Measurements from ENCODE around the gene ELL2. TPM values are rescaled to one million over a fixed set of nuclear protein-coding genes. Genes with fewer than 3 reads are reported as not detected.

Gene ELL2
- total and polyA plus RNA-seq, 2 of the 13 experiments (the other 11 are each of a cell fraction or from before 2014, with no cell fraction given): 78.9 to 97.1 TPM

GRCh38 chr5:95988094-95988493, 26.4 kb upstream of the ELL2 start (continued):
- no peak for TF ChIP-seq ZNF816 (CRISPR knock-in tag; IDR thresholded peaks at IDR 0.05; ENCODE audit: borderline replicate concordance)
- 0 out of 2 replicates have a peak, but pooled peaks have one; percentile 3 for TF ChIP-seq SSRP1 (CRISPR knock-in tag; IDR thresholded peaks at IDR 0.05)
- TF ChIP-seq GATAD2A (CRISPR knock-in tag; IDR thresholded peaks at IDR 0.05): peak; percentile 87
- TF ChIP-seq TRIM22 (IDR thresholded peaks at IDR 0.05): no peak
- TF ChIP-seq ZFAT (CRISPR knock-in tag; conservative IDR thresholded peaks at IDR 0.05): no peak
- TF ChIP-seq, protein P1, sequence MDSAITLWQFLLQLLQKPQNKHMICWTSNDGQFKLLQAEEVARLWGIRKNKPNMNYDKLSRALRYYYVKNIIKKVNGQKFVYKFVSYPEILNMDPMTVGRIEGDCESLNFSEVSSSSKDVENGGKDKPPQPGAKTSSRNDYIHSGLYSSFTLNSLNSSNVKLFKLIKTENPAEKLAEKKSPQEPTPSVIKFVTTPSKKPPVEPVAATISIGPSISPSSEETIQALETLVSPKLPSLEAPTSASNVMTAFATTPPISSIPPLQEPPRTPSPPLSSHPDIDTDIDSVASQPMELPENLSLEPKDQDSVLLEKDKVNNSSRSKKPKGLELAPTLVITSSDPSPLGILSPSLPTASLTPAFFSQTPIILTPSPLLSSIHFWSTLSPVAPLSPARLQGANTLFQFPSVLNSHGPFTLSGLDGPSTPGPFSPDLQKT (CRISPR knock-in tag; IDR thresholded peaks at IDR 0.05; ENCODE audit: borderline replicate concordance): no peak
- peak; percentile 73 for TF ChIP-seq MED1 (CRISPR knock-in tag; IDR thresholded peaks at IDR 0.05)
- peak; percentile 59; the same call in 1 of the 2 replicates for TF ChIP-seq HDAC1 (CRISPR knock-in tag; IDR thresholded peaks at IDR 0.05)
- TF ChIP-seq BRCA1 (CRISPR knock-in tag; IDR thresholded peaks at IDR 0.05): no peak
- 0 out of 2 replicates have a peak, but pooled peaks have one; percentile 7 for TF ChIP-seq MXD4 (CRISPR knock-in tag; IDR thresholded peaks at IDR 0.05)
- no peak for TF ChIP-seq ZNF343 (CRISPR knock-in tag; IDR thresholded peaks at IDR 0.05)
- TF ChIP-seq FOSL1 (CRISPR knock-in tag; IDR thresholded peaks at IDR 0.05; ENCODE audit: borderline replicate concordance): no peak
- no peak for TF ChIP-seq PCBP2 (optimal IDR thresholded peaks at IDR 0.05; ENCODE audit: low read depth, low read length, poor library complexity, severe bottlenecking)
- no peak for TF ChIP-seq CENPX (CRISPR knock-in tag; IDR thresholded peaks at IDR 0.05)
- 0 out of 2 replicates have a peak, but pooled peaks have one; percentile 28 for TF ChIP-seq ZNF264 (CRISPR knock-in tag; IDR thresholded peaks at IDR 0.05)
- no peak for TF ChIP-seq ZNF235 (CRISPR knock-in tag; IDR thresholded peaks at IDR 0.05; ENCODE audit: borderline replicate concordance)
- TF ChIP-seq, protein P2, sequence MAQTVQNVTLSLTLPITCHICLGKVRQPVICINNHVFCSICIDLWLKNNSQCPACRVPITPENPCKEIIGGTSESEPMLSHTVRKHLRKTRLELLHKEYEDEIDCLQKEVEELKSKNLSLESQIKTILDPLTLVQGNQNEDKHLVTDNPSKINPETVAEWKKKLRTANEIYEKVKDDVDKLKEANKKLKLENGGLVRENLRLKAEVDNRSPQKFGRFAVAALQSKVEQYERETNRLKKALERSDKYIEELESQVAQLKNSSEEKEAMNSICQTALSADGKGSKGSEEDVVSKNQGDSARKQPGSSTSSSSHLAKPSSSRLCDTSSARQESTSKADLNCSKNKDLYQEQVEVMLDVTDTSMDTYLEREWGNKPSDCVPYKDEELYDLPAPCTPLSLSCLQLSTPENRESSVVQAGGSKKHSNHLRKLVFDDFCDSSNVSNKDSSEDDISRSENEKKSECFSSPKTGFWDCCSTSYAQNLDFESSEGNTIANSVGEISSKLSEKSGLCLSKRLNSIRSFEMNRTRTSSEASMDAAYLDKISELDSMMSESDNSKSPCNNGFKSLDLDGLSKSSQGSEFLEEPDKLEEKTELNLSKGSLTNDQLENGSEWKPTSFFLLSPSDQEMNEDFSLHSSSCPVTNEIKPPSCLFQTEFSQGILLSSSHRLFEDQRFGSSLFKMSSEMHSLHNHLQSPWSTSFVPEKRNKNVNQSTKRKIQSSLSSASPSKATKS (CRISPR knock-in tag; IDR thresholded peaks at IDR 0.05): no peak
- TF ChIP-seq RARA (CRISPR knock-in tag; IDR thresholded peaks at IDR 0.05): peak; percentile 68; the same call in 1 of the 2 replicates
- no peak for TF ChIP-seq ZNF329 (CRISPR knock-in tag; IDR thresholded peaks at IDR 0.05; ENCODE audit: low read depth)
- TF ChIP-seq HMGXB3 (CRISPR knock-in tag; IDR thresholded peaks at IDR 0.05; ENCODE audit: borderline replicate concordance): peak; percentile 45; the same call in 1 of the 2 replicates
- peak; percentile 22; the same call in 1 of the 2 replicates for TF ChIP-seq KDM6A (CRISPR knock-in tag; IDR thresholded peaks at IDR 0.05; ENCODE audit: low read depth)
- peak; percentile 74; the same call in 1 of the 2 replicates for TF ChIP-seq TBX3 (IDR thresholded peaks at IDR 0.05; ENCODE audit: borderline replicate concordance)
- no peak for TF ChIP-seq KMT2A (CRISPR knock-in tag; IDR thresholded peaks at IDR 0.05)
- no peak for TF ChIP-seq TSC22D2 (CRISPR knock-in tag; IDR thresholded peaks at IDR 0.05; ENCODE audit: borderline replicate concordance)

Data from HepG2 (cell line).